IgD-negative memory B cell (primary cell): ENCODE data around the gene NKX6-1. TPM values are rescaled to one million over a fixed set of nuclear protein-coding genes. Genes with fewer than 3 reads are reported as not detected.

ENCODE experiments used
- H3K27ac Mint-ChIP-seq, 3 donors: one replicate each; pipeline ENCODE4 v1.8.0; 2020 to 2022; ENCODE audit warnings: mild to moderate bottlenecking in 3 of 3, mixed read lengths in 3 of 3, moderate library complexity in 1 of 3
- H3K27me3 Mint-ChIP-seq: one replicate; pipeline ENCODE4 v1.8.0; 2021; ENCODE audit warnings: mixed read lengths
- H3K36me3 Mint-ChIP-seq: one replicate; pipeline ENCODE4 v1.8.0; 2020; ENCODE audit warnings: mild to moderate bottlenecking, mixed read lengths
- H3K4me1 Mint-ChIP-seq, 3 donors: one replicate each; pipeline ENCODE4 v1.8.0; 2020 to 2022; ENCODE audit warnings: mixed read lengths in 3 of 3, mild to moderate bottlenecking in 1 of 3
- H3K4me3 Mint-ChIP-seq, 4 donors: one replicate each; pipeline ENCODE4 v1.8.0; 2020 to 2022; ENCODE audit warnings: mild to moderate bottlenecking in 4 of 4, mixed read lengths in 4 of 4, moderate library complexity in 3 of 4
- H3K9me3 Mint-ChIP-seq, 3 donors: one replicate each; pipeline ENCODE4 v1.8.0; 2020 to 2021; ENCODE audit warnings: mixed read lengths in 3 of 3, mild to moderate bottlenecking in 1 of 3
- polyA plus RNA-seq: library from polyadenylated mRNA; unstranded; fragments of 300-500 nt; fragmentation: Illumina TruSeq; gene quantifications from one replicate; pipeline ENCODE4 v1.2.3, GENCODE V29; 2021

The NKX6-1 gene
- polyA plus RNA-seq = not detected

DNA sequence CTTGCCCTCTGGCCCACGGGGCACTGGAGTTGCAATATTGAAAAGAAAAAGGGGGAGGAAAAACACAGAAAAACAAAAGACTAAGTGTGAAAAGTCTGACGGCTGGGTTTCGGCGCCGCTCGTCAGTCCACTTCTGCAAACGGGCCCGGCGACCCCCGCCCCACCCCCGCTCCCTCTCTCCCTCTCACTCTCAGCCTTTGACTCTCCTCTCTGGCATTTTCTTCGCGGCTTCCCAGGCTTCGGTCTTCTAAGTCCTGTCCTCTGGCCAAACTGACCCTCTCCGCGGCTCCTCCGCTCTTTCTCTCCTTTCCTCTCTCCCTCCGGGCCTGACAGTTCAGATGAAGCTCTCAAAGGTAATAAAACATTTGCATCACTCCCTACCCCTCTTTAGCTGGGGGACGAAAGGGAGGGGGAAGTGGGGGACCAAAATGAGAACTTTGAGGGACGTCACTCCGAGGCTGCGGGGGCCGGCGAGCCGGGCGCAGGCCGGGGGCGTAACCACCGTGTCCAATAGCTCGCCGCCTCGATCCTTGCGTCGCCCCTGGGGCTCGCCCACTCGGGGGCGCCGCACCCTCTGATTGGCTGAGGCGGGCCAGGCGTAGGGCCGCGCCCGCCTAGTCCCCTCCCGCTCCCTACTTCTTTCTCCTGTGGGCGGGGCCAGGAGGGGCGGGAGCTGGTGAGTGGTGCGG, at the start of gene NKX6-1:
TSS of gene NKX6-1 (minus strand) at position 358 of the 689 bp plus-strand sequence. CDS start 1,064 bp downstream, outside the sequence.
- Mint-ChIP-seq H3K9me3 (peaks cover 2 to 26% (median 10%) of the 10 kb centered on the region in 3 donors), H3K36me3 (no peaks in the 10 kb centered on the region), H3K4me3 (peak within 1 kb of the TSS; percentile 68 to 91 (median 84)), H3K4me1 (peaks cover 9 to 10% (median 9%) of the 10 kb centered on the region in 3 donors), H3K27me3 (peaks cover 72% of the 10 kb centered on the region), H3K27ac (peak within 1 kb of the TSS; percentile 86 to 95 (median 88))

- H3K36me3 Mint-ChIP-seq = no peaks in the 10 kb centered on the region
- peaks cover 7% of the 10 kb centered on the region for H3K27me3 Mint-ChIP-seq
- H3K9me3 Mint-ChIP-seq = no peaks in the 10 kb centered on the region
- H3K4me3 Mint-ChIP-seq = no peak overlapping the region
- no peak overlapping the region for H3K27ac Mint-ChIP-seq
- no peaks in the 10 kb centered on the region for H3K4me1 Mint-ChIP-seq
These were observed 48.1 kb upstream of the NKX6-1 start for GRCh38 chr4:84547211-84547610.

- H3K27ac Mint-ChIP-seq = peak overlapping the region in 1 of 3 donors; percentile 63
These were observed 46.0 kb upstream of the NKX6-1 start for GRCh38 chr4:84545093-84545492.

GRCh38 chr4:84535901-84536300, 36.8 kb upstream of the NKX6-1 start:
- peaks cover 2% of the 10 kb centered on the region for H3K27me3 Mint-ChIP-seq
- no peak overlapping the region for H3K4me3 Mint-ChIP-seq
- H3K36me3 Mint-ChIP-seq = no peaks in the 10 kb centered on the region
- no peak overlapping the region for H3K27ac Mint-ChIP-seq
- peaks cover 0 to 6% (median 2%) of the 10 kb centered on the region in 3 donors for H3K9me3 Mint-ChIP-seq
- no peaks in the 10 kb centered on the region for H3K4me1 Mint-ChIP-seq

More at GRCh38 chr4:84545093-84545492, 46.0 kb upstream of the NKX6-1 start:
- no peaks in the 10 kb centered on the region for H3K4me1 Mint-ChIP-seq
- H3K27me3 Mint-ChIP-seq = peaks cover 5% of the 10 kb centered on the region
- no peak overlapping the region for H3K4me3 Mint-ChIP-seq
- no peaks in the 10 kb centered on the region for H3K36me3 Mint-ChIP-seq
- H3K9me3 Mint-ChIP-seq = no peaks in the 10 kb centered on the region

DNA sequence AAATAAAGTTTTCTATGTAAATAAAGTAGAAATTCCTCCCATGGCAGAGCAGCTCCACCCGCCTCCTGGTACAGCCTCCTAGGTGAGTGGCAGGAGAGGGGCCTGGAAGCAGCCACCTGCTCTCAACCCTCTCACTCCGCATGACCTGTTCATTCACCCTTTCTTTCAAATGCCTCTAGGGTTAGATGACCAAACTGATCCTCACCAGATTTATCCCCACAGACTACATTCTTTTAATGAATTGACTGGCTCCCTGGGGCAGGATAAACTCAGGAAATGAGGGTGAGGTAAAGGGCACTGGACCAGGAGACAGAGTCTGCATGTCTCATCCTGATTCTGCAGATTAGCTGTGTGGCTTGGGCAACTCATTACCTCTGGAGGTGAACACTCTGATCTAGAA, 32.6 kb upstream of the NKX6-1 start:
- no peak overlapping the region for H3K27ac Mint-ChIP-seq
- no peak overlapping the region for H3K4me3 Mint-ChIP-seq
- H3K9me3 Mint-ChIP-seq = peaks cover 0 to 6% (median 2%) of the 10 kb centered on the region in 3 donors
- H3K4me1 Mint-ChIP-seq = no peaks in the 10 kb centered on the region
- no peaks in the 10 kb centered on the region for H3K36me3 Mint-ChIP-seq
- H3K27me3 Mint-ChIP-seq = peaks cover 6% of the 10 kb centered on the region

- no peak overlapping the region for H3K27ac Mint-ChIP-seq
- H3K36me3 Mint-ChIP-seq = no peaks in the 10 kb centered on the region
- H3K9me3 Mint-ChIP-seq = peaks cover 0 to 6% (median 2%) of the 10 kb centered on the region in 3 donors
- H3K27me3 Mint-ChIP-seq = peaks cover 6% of the 10 kb centered on the region
- H3K4me3 Mint-ChIP-seq = no peak overlapping the region
- no peaks in the 10 kb centered on the region for H3K4me1 Mint-ChIP-seq
These were observed 31.8 kb upstream of the NKX6-1 start for GRCh38 chr4:84530871-84531270.

- H3K4me3 Mint-ChIP-seq = no peak overlapping the region
- H3K36me3 Mint-ChIP-seq = no peaks in the 10 kb centered on the region
- H3K4me1 Mint-ChIP-seq = no peaks in the 10 kb centered on the region
- peaks cover 6% of the 10 kb centered on the region for H3K27me3 Mint-ChIP-seq
- H3K9me3 Mint-ChIP-seq = peaks cover 0 to 6% (median 2%) of the 10 kb centered on the region in 3 donors
- no peak overlapping the region for H3K27ac Mint-ChIP-seq
These were observed 31.4 kb upstream of the NKX6-1 start for GRCh38 chr4:84530454-84530853.

DNA sequence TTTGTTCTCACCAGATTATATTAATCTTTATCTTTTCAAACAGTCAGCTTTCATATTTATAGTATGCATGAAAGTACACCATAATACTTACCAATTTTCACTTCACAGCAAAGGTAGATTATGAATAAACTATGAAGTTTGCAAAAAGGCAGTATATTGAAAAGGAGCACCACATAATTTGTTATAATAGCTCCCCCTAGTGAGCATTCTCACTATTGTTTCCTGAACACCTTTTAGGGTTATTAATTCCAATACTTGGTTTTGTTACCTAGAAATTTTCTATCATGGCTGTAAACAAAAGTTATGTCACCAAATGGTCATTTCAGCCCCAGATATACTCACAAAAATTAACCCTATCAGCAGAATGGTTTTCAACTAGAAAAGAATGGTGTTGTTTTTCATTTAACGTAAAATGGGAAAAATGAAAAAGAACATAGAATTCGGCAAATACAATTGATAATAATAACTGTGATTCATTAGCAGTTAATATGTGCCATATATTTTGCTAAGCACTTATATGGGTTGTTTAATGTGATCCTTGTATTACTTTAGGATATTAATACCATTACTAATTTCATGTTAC, 30.2 kb upstream of the NKX6-1 start:
- H3K36me3 Mint-ChIP-seq = no peaks in the 10 kb centered on the region
- H3K27ac Mint-ChIP-seq = no peak overlapping the region
- H3K4me3 Mint-ChIP-seq = no peak overlapping the region
- H3K4me1 Mint-ChIP-seq = no peaks in the 10 kb centered on the region
- H3K9me3 Mint-ChIP-seq = peaks cover 0 to 6% (median 1%) of the 10 kb centered on the region in 3 donors
- peaks cover 6% of the 10 kb centered on the region for H3K27me3 Mint-ChIP-seq

GRCh38 chr4:84527391-84527790, 28.3 kb upstream of the NKX6-1 start:
- peaks cover 4% of the 10 kb centered on the region for H3K27me3 Mint-ChIP-seq
- H3K36me3 Mint-ChIP-seq = peaks cover 2% of the 10 kb centered on the region
- H3K4me3 Mint-ChIP-seq = no peak overlapping the region
- H3K9me3 Mint-ChIP-seq = no peaks in the 10 kb centered on the region
- no peak overlapping the region for H3K27ac Mint-ChIP-seq
- no peaks in the 10 kb centered on the region for H3K4me1 Mint-ChIP-seq

DNA sequence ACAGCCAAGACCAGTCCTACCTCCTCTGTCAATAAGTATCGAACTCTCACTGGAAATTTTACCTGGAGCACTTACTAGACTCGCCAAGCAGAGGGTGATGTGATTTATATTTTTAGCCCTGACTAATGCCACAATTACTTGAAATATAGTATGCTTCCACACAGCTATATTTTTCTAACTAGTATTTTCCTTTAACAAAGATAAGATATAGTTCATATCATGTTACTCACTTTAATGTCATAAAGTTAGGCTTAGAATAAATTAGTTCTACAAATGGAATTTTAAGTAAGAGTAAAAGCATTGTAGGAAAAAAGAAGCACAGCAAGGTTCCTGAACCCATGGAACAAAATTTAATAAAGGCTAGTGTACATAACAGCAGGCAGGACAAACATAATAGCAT, 16.0 kb upstream of the NKX6-1 start:
- H3K27me3 Mint-ChIP-seq = peaks cover 23% of the 10 kb centered on the region
- H3K4me1 Mint-ChIP-seq = peaks cover 0 to 1% (median 0%) of the 10 kb centered on the region in 3 donors
- no peak overlapping the region for H3K27ac Mint-ChIP-seq
- no peaks in the 10 kb centered on the region for H3K9me3 Mint-ChIP-seq
- H3K4me3 Mint-ChIP-seq = no peak overlapping the region
- H3K36me3 Mint-ChIP-seq = no peaks in the 10 kb centered on the region

DNA sequence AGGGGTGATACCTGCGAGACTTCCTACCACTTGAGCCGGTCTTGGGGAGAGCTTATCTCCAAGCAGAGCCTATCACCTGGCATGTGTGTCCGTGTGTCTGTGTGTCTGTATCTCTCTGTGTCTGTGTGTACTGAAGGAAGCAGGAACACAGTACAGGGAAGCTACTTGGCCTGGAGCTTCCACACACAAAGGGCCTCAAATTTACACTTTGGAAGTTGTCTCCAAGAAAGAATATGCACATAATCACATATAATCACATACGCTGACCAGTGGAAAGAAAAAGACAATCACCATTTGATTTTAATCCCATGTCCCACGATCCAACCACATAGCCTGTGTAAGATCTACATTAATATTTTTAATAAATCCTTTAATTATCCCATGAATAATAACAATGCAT, 13.2 kb upstream of the NKX6-1 start:
- H3K9me3 Mint-ChIP-seq = no peaks in the 10 kb centered on the region
- H3K4me1 Mint-ChIP-seq = peaks cover 0 to 1% (median 0%) of the 10 kb centered on the region in 3 donors
- peaks cover 22% of the 10 kb centered on the region for H3K27me3 Mint-ChIP-seq
- H3K36me3 Mint-ChIP-seq = no peaks in the 10 kb centered on the region
- no peak overlapping the region for H3K4me3 Mint-ChIP-seq
- no peak overlapping the region for H3K27ac Mint-ChIP-seq

DNA sequence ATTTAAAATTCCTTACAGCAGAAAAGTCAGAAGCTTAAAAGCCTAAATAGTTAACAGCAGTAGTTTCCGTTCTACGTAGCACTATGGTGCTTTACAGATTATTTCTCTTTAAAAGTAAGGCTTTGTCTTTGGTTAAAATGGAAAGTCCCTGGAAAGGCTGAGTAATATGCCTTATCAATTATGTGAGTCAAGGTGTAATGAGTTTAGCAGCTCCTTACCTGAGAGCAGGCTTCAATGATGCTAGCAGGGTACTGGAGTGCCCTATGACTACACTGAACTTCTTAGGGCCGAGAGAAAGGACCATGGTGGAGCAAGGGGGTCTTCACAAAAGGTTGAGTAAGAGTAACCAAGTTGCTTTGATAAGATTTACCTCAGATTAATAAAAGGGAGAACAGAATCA, 12.6 kb upstream of the NKX6-1 start:
- Mint-ChIP-seq H3K4me3 (no peak overlapping the region), H3K36me3 (no peaks in the 10 kb centered on the region), H3K27me3 (peaks cover 22% of the 10 kb centered on the region)

DNA sequence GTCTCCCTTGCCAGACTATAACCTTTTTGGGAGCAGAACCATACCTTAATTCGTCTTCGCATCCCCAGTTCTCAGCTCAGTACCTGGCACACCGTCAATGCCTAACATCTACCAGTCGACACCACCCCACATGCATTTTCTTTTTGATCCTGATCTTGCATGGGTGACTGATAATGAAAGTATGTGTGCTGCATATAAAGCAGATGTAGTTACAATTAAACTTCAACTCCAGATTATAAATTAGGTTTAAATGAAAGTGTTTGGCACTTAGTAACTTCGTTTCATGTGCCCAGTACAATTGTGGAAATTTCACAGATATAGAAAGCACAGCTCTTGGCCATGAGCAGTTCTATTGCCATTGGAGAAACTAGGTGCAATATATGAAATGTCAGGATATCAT, 8.8 kb upstream of the NKX6-1 start:
- Mint-ChIP-seq H3K9me3 (peaks cover 0 to 8% (median 0%) of the 10 kb centered on the region in 3 donors), H3K27me3 (peaks cover 24% of the 10 kb centered on the region), H3K27ac (no peak overlapping the region), H3K36me3 (no peaks in the 10 kb centered on the region), H3K4me1 (peaks cover 0 to 3% (median 2%) of the 10 kb centered on the region in 3 donors), H3K4me3 (no peak overlapping the region)

More for the DNA sequence above, 12.6 kb upstream of the NKX6-1 start:
- H3K4me1 Mint-ChIP-seq = peaks cover 0 to 1% (median 0%) of the 10 kb centered on the region in 3 donors
- no peak overlapping the region for H3K27ac Mint-ChIP-seq
- no peaks in the 10 kb centered on the region for H3K9me3 Mint-ChIP-seq

DNA sequence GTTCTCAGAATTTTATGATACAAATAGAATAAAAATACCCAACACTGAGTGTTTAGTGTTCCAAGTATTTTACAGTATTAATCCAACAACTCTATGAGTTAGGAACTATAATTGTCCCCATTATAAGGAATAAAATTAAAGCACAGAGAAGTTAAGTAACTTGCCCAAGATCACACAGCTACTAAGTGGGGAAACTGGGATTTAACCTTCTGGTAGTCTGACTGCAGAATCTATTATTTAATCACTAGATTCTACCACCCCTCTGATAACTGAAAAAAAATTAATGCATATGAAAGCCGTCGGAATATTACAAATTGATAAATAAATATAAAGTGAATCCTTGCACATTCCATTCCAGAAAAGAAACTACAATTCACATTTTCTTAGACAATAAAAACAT, 5.7 kb upstream of the NKX6-1 start:
- H3K36me3 Mint-ChIP-seq = no peaks in the 10 kb centered on the region
- no peak overlapping the region for H3K4me3 Mint-ChIP-seq
- peaks cover 2 to 18% (median 10%) of the 10 kb centered on the region in 3 donors for H3K9me3 Mint-ChIP-seq
- H3K4me1 Mint-ChIP-seq = peaks cover 3 to 8% (median 4%) of the 10 kb centered on the region in 3 donors
- peaks cover 42% of the 10 kb centered on the region for H3K27me3 Mint-ChIP-seq
- peak overlapping the region in 1 of 3 donors; percentile 47 for H3K27ac Mint-ChIP-seq

DNA sequence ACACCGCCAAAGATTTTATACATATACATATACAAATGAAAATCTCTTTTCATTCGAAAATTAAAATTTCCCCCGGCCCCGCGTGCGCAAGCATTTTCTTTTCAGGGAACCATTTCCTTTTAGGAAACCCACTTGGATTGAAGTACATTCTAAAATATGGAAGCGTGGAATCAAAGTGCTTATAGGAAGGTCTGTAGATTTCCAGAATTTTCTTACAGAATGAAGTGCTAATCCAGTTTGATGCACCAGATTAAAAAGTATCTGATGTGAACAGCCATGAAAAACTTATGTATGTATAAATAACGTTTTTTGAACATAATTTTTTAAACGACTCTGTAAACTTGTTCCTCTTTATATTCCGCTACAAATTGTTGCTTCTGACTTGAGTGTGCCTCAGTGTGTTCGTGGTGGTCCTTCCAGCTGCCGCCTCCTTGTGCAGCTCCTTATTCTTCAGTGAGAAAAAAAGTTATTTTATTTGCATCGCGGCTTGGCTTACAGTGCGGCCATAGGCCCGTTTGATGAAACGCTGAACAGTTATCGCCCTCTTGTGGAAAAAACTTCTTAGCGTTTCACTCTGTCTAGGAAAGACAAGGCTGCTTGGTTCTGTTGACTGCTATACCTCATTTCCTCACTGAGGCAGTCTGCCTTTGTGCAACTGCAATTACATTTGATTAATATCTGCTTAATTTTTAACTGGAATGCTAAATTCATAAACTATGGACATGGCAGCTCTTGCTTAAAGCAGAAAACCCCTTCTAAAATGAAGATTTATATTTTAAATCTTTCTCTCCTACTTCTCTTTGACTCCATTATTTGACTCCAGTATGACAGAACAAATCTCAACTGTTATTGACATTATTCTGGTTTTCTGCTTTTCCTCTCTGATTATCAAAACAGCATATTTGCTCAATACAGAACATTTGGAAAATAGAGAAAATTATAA, 4.7 kb upstream of the NKX6-1 start:
- peaks cover 5 to 9% (median 5%) of the 10 kb centered on the region in 3 donors for H3K4me1 Mint-ChIP-seq
- H3K36me3 Mint-ChIP-seq = no peaks in the 10 kb centered on the region
- H3K4me3 Mint-ChIP-seq = peak overlapping the region in 2 of 4 donors; percentile 23 to 33
- peak overlapping the region; percentile 50 to 79 (median 53) for H3K27ac Mint-ChIP-seq
- H3K9me3 Mint-ChIP-seq = peaks cover 2 to 20% (median 10%) of the 10 kb centered on the region in 3 donors
- peaks cover 49% of the 10 kb centered on the region for H3K27me3 Mint-ChIP-seq
